ENCODE results near the gene CAPG. TPM values are rescaled to one million over a fixed set of nuclear protein-coding genes. Genes with fewer than 3 reads are reported as not detected.

Gene CAPG
- total and polyA plus RNA-seq, 9 of the 15 experiments (the other 6 are each of a cell fraction or from before 2014, with no cell fraction given), result 10.6 to 90.4 (median 56.0) TPM

DNA sequence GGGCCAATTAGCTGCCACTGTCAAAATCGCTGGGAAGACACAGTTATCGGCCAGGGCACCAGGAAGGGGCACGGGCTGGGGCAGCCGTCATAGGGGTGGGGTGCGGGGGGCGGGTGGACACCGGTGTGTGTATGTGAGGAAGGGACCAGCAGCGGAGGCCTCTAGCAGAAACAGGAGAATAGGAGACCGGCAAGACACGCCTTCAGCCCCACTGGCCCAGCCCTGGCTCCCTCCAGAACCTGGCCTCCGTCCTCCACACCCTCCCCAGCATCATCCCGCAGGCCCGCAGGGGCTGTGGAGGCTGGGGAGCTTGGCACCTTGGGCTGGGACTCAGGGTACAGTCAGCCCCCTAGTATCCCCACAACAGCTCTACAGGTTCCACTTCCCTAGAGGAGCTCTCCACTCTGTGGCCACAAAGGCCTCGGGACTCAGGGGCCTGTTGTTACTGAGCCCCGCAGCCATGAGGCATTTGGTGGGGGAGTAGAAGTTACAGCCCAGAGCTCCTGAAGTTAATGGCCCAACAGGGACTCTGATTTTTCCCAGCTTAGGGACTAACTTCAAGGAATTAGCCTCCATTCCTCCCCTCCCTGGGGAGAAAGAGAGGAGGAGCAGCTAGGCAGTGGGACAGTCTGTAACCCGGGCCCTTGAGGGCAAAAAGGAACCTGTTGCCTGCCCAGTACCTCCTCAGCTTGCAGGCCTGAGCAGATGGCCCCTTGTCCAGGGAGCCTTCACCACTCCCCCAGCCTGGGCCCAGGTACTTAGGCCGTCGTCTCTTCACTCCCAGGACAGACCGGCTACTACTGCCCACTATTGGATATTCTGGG is 28.2 kb upstream of the CAPG start (continued):
- TF ChIP-seq, protein P1, sequence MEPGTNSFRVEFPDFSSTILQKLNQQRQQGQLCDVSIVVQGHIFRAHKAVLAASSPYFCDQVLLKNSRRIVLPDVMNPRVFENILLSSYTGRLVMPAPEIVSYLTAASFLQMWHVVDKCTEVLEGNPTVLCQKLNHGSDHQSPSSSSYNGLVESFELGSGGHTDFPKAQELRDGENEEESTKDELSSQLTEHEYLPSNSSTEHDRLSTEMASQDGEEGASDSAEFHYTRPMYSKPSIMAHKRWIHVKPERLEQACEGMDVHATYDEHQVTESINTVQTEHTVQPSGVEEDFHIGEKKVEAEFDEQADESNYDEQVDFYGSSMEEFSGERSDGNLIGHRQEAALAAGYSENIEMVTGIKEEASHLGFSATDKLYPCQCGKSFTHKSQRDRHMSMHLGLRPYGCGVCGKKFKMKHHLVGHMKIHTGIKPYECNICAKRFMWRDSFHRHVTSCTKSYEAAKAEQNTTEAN (CRISPR knock-in tag; IDR thresholded peaks at IDR 0.05), result no peak
- TF ChIP-seq FOXJ2 (tag; IDR thresholded peaks at IDR 0.05) (peak; percentile 5; the same call in 1 of the 2 replicates), PHF20 (IDR thresholded peaks at IDR 0.05; ENCODE audit: partially characterized antibody) (no peak), LARP7 (IDR thresholded peaks at IDR 0.05) (no peak), HDAC6 (IDR thresholded peaks at IDR 0.05; ENCODE audit: low read depth, low read length) (no peak), BRD9 (IDR thresholded peaks at IDR 0.05; ENCODE audit: low read depth, partially characterized antibody) (no peak), BRD4 (IDR thresholded peaks at IDR 0.05) (no peak), ZNF589 (CRISPR knock-in tag; IDR thresholded peaks at IDR 0.05; ENCODE audit: low read depth) (no peak), PTRF (tag; IDR thresholded peaks at IDR 0.05) (no peak)
- TF ChIP-seq, protein P2, sequence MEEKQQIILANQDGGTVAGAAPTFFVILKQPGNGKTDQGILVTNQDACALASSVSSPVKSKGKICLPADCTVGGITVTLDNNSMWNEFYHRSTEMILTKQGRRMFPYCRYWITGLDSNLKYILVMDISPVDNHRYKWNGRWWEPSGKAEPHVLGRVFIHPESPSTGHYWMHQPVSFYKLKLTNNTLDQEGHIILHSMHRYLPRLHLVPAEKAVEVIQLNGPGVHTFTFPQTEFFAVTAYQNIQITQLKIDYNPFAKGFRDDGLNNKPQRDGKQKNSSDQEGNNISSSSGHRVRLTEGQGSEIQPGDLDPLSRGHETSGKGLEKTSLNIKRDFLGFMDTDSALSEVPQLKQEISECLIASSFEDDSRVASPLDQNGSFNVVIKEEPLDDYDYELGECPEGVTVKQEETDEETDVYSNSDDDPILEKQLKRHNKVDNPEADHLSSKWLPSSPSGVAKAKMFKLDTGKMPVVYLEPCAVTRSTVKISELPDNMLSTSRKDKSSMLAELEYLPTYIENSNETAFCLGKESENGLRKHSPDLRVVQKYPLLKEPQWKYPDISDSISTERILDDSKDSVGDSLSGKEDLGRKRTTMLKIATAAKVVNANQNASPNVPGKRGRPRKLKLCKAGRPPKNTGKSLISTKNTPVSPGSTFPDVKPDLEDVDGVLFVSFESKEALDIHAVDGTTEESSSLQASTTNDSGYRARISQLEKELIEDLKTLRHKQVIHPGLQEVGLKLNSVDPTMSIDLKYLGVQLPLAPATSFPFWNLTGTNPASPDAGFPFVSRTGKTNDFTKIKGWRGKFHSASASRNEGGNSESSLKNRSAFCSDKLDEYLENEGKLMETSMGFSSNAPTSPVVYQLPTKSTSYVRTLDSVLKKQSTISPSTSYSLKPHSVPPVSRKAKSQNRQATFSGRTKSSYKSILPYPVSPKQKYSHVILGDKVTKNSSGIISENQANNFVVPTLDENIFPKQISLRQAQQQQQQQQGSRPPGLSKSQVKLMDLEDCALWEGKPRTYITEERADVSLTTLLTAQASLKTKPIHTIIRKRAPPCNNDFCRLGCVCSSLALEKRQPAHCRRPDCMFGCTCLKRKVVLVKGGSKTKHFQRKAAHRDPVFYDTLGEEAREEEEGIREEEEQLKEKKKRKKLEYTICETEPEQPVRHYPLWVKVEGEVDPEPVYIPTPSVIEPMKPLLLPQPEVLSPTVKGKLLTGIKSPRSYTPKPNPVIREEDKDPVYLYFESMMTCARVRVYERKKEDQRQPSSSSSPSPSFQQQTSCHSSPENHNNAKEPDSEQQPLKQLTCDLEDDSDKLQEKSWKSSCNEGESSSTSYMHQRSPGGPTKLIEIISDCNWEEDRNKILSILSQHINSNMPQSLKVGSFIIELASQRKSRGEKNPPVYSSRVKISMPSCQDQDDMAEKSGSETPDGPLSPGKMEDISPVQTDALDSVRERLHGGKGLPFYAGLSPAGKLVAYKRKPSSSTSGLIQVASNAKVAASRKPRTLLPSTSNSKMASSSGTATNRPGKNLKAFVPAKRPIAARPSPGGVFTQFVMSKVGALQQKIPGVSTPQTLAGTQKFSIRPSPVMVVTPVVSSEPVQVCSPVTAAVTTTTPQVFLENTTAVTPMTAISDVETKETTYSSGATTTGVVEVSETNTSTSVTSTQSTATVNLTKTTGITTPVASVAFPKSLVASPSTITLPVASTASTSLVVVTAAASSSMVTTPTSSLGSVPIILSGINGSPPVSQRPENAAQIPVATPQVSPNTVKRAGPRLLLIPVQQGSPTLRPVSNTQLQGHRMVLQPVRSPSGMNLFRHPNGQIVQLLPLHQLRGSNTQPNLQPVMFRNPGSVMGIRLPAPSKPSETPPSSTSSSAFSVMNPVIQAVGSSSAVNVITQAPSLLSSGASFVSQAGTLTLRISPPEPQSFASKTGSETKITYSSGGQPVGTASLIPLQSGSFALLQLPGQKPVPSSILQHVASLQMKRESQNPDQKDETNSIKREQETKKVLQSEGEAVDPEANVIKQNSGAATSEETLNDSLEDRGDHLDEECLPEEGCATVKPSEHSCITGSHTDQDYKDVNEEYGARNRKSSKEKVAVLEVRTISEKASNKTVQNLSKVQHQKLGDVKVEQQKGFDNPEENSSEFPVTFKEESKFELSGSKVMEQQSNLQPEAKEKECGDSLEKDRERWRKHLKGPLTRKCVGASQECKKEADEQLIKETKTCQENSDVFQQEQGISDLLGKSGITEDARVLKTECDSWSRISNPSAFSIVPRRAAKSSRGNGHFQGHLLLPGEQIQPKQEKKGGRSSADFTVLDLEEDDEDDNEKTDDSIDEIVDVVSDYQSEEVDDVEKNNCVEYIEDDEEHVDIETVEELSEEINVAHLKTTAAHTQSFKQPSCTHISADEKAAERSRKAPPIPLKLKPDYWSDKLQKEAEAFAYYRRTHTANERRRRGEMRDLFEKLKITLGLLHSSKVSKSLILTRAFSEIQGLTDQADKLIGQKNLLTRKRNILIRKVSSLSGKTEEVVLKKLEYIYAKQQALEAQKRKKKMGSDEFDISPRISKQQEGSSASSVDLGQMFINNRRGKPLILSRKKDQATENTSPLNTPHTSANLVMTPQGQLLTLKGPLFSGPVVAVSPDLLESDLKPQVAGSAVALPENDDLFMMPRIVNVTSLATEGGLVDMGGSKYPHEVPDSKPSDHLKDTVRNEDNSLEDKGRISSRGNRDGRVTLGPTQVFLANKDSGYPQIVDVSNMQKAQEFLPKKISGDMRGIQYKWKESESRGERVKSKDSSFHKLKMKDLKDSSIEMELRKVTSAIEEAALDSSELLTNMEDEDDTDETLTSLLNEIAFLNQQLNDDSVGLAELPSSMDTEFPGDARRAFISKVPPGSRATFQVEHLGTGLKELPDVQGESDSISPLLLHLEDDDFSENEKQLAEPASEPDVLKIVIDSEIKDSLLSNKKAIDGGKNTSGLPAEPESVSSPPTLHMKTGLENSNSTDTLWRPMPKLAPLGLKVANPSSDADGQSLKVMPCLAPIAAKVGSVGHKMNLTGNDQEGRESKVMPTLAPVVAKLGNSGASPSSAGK (IDR thresholded peaks at IDR 0.05), result peak; percentile 36; the same call in 1 of the 2 replicates
- TF ChIP-seq, protein P3, sequence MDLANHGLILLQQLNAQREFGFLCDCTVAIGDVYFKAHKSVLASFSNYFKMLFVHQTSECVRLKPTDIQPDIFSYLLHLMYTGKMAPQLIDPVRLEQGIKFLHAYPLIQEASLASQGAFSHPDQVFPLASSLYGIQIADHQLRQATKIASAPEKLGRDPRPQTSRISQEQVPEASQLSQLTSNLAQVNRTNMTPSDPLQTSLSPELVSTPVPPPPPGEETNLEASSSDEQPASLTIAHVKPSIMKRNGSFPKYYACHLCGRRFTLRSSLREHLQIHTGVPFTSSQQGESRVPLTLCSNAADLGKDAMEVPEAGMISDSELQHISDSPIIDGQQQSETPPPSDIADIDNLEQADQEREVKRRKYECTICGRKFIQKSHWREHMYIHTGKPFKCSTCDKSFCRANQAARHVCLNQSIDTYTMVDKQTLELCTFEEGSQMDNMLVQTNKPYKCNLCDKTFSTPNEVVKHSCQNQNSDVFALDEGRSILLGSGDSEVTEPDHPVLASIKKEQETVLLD (IDR thresholded peaks at IDR 0.05), result no peak
- TF ChIP-seq, protein P4, sequence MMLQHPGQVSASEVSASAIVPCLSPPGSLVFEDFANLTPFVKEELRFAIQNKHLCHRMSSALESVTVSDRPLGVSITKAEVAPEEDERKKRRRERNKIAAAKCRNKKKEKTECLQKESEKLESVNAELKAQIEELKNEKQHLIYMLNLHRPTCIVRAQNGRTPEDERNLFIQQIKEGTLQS (IDR thresholded peaks at IDR 0.05), result no peak
- TF ChIP-seq, protein P4 (CRISPR knock-in tag; conservative IDR thresholded peaks at IDR 0.05), result no peak
